Heart left ventricle (tissue), 16 donors: Measurements from ENCODE around the gene ATOH7. TPM values are rescaled to one million over a fixed set of nuclear protein-coding genes. Genes with fewer than 3 reads are reported as not detected.

Source experiments
- ATAC-seq, 4 donors: fragments of 200-7000 bp; cut with Tn5 transposase; one replicate each; pipeline ENCODE4 v1.9.1; 2020 to 2022; ENCODE audit warnings: moderate library complexity in 4 of 4, mild to moderate bottlenecking in 3 of 4, moderate number of reproducible peaks in 1 of 4
- DNase-seq, 5 donors: peaks; one replicate each; pipeline ENCODE4 v3.0.0-alpha.2; 2020
- H3K27ac ChIP-seq, 12 donors: fragments of 200-600 bp; sonication (generic) in 4 of 12; one replicate each; pipeline versions ENCODE4 v1.5.0 to v1.8.0; 2016 to 2022; ENCODE audit warnings: mild to moderate bottlenecking in 2 of 12
- H3K27me3 ChIP-seq, 9 donors: fragments of 200-600 bp; sonication (generic) in 2 of 9; one replicate each; pipeline versions ENCODE4 v1.5.1 to v1.8.0; 2016 to 2022; ENCODE audit warnings: mild to moderate bottlenecking in 3 of 9
- H3K36me3 ChIP-seq, 9 donors: fragments of 200-600 bp; sonication (generic) in 2 of 9; one replicate each; pipeline versions ENCODE4 v1.5.0 to v1.8.0; 2018 to 2022; ENCODE audit warnings: mild to moderate bottlenecking in 2 of 9
- H3K4me1 ChIP-seq, 12 donors: fragments of 200-600 bp; sonication (generic) in 4 of 12; one replicate each; pipeline versions ENCODE4 v1.5.0 to v1.8.0; 2016 to 2022; ENCODE audit warnings: mild to moderate bottlenecking in 3 of 12
- H3K4me3 ChIP-seq, 12 donors: fragments of 200-600 bp; sonication (generic) in 4 of 12; one replicate each; pipeline versions ENCODE4 v1.5.0 to v1.8.0; 2017 to 2022; ENCODE audit warnings: mild to moderate bottlenecking in 9 of 12, moderate library complexity in 4 of 12
- H3K9me3 ChIP-seq, 12 donors: fragments of 200-600 bp; sonication (generic) in 4 of 12; one replicate each; pipeline versions ENCODE4 v1.5.0 to v1.8.0; 2016 to 2022; ENCODE audit warnings: mild to moderate bottlenecking in 1 of 12
- POLR2A ChIP-seq, 2 donors: fragments of 450-650 bp; IDR thresholded peaks; one replicate each; pipeline ENCODE4 v1.6.1; 2017; ENCODE audit warnings: antibody characterized with exemption in 2 of 2, mild to moderate bottlenecking in 2 of 2, moderate library complexity in 2 of 2
- WGBS, 4 donors: extraction: QIAGEN DNeasy Blood & Tissue Kit in 2 of 4; methylation state at CpG; one replicate each; pipeline versions ENCODE4 v1.1.5 to v1.1.7; 2013 to 2018; 5-methylcytosine and 5-hydroxymethylcytosine counted together
- intact Hi-C, 10 donors: fragments of 100-400 bp; cut with DNase I; formaldehyde crosslinking; loops; one replicate each; pipeline versions ENCODE4 v1.11.1 to v1.14.2; 2022
- polyA plus RNA-seq, 2 donors: library from polyadenylated mRNA; stranded (reverse); fragments of 200-250 nt; gene quantifications; one replicate each; pipeline ENCODE4 v1.2.3, GENCODE V29; 2013
- total RNA-seq, 9 donors: library from RNA; depleted of rRNA in 2 of 9; stranded (reverse); fragments of >200 nt in 2 of 9; fragmentation: NEBNext Ultra II Directional in 3 of 9; extraction: Animal tissue kit (Norgen Biotek cat#: 25700) in 3 of 9; gene quantifications; one replicate each; pipeline versions ENCODE4 v1.1.0 to v1.2.4, GENCODE V29; 2016 to 2023
- TF ChIP-seq, protein P1 (sequence below), 12 donors: fragments of 200-600 bp; sonication (generic) in 4 of 12; IDR thresholded peaks; one replicate each; pipeline versions ENCODE4 v1.5.0 to v1.8.0; 2018 to 2022; ENCODE audit warnings: antibody characterized with exemption in 12 of 12, mild to moderate bottlenecking in 5 of 12
- donor health status: ischemic (EF 13 %, LVEDD 7.1; RV severe dilation, severe dysfunction).
- donor health status: healthy with polysubstance abuse.
- donor health status: DM: no; HTN: yes; CAD: no.
- donor health status: DM: no; HTN: no; CAD: no.
- donor health status: ischemic (EF 25% LVEDD 6.9; RV normal size, moderate dysfunction).
- donor health status: ischemic (EF 25% LVEDD 5.7; RV mildly dilated, moderate dysfunction).
- donor health status: healthy.
- donor health status: DM: yes; HTN: yes; CAD: no.
- donor health status: ischemic (EF 35%, LVEDD 5.7; RV mildly dilated, moderate dysfunction).
- donor health status: nonischemic (EF 11% LVEDD 7.7; RV severe dilation, severe dysfunction).
- donor health status: DM: yes; HTN: yes; CAD: no.
- donor health status: PGD.
- donor health status: ischemic (EF 29% LVEDD 5.4; RV normal size, mild dysfunction).
- donor health status: nonischemic (EF 23%, LVEDD 6.1; RV moderate dilation, normal function).

Gene ATOH7
- total and polyA plus RNA-seq, 11 donors: 0.14 to 0.23 TPM; not detected in 9

DNA sequence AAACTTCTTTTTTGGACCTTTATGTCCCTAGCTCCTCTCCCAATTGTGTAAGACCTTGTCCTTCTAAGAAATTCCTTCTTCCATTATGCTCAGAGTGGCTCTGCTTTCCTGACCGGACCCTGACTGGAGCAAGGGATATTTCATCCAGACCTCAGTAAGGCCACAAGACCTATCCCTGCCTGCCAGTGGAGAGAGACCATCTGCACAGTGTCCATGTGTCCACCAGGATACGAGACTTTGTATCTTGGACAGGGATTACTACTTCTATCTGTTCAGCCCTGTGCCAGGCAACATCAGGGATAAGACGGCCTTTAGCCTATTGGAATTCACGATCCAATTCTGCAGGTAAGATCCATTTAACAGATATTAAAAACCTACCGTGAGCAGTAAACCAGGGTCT, 7.2 kb upstream of the ATOH7 start:
- TF ChIP-seq POLR2A (IDR thresholded peaks at IDR 0.05): no peak
- TF ChIP-seq, protein P1, sequence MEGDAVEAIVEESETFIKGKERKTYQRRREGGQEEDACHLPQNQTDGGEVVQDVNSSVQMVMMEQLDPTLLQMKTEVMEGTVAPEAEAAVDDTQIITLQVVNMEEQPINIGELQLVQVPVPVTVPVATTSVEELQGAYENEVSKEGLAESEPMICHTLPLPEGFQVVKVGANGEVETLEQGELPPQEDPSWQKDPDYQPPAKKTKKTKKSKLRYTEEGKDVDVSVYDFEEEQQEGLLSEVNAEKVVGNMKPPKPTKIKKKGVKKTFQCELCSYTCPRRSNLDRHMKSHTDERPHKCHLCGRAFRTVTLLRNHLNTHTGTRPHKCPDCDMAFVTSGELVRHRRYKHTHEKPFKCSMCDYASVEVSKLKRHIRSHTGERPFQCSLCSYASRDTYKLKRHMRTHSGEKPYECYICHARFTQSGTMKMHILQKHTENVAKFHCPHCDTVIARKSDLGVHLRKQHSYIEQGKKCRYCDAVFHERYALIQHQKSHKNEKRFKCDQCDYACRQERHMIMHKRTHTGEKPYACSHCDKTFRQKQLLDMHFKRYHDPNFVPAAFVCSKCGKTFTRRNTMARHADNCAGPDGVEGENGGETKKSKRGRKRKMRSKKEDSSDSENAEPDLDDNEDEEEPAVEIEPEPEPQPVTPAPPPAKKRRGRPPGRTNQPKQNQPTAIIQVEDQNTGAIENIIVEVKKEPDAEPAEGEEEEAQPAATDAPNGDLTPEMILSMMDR (IDR thresholded peaks at IDR 0.05): no peak
- DNase-seq: no peak
- intact Hi-C loops: no loop called here
- Histone ChIP-seq H3K9me3 (no peaks in the 10 kb centered on the region), H3K4me1 (no peaks in the 10 kb centered on the region), H3K27me3 (no peaks in the 10 kb centered on the region), H3K27ac (no peak overlapping the region), H3K36me3 (no peaks in the 10 kb centered on the region), H3K4me3 (no peak overlapping the region)
- no peak for ATAC-seq
- 91 to 96% (median 93%) methylated on average over 5 of the region's 5 CpGs for WGBS, 4 donors

DNA sequence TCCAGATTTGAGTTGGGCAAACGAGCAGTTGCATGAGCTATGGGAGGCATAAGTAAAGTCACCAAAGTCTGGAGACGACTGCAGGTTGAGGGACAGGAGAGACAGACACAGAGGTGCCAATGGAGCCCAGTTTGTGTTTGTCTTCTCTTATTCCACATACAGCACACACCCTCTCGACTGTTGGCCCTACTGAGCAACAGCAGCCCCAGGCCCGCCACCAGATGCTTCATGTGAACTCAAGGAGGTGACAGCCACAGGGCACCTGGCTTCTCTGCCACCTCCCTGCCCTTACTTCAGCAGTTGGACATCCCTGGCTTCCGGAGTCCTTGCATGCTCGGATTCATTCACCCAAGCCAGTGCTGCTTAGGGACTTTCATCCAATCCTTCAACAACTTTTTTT, 6.5 kb upstream of the ATOH7 start:
- 89 to 92% (median 89%) methylated on average over 6 of the region's 6 CpGs for WGBS, 4 donors
- ATAC-seq: no peak
- intact Hi-C loops: no loop called here

DNA sequence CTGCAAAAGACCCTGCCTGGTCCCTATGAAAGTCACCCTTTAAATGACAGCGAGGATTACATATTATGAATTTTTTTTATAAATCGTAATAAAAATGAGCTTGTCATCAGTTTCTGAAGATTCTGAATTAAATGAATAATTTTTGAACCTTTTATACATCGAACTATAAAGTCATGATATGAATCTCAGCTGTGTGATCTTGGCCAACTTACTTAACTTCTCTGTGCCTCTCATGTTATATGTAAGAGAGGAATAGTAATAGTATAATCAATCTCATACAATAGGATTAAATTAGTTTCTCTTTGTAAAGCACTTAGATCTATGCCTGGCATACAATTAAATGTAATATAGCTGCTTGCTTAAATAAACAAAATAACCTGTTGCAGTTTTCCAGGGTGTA, 5.3 kb upstream of the ATOH7 start:
- Histone ChIP-seq H3K27me3 (peaks cover 0 to 2% (median 0%) of the 10 kb centered on the region in 9 donors), H3K4me3 (no peak overlapping the region), H3K9me3 (no peaks in the 10 kb centered on the region), H3K36me3 (no peaks in the 10 kb centered on the region), H3K27ac (no peak overlapping the region), H3K4me1 (no peaks in the 10 kb centered on the region)
- intact Hi-C loops: no loop called here
- no peak for ATAC-seq
- 86 to 91% (median 88%) methylated on average over 3 of the region's 3 CpGs for WGBS, 4 donors
- no peak for DNase-seq
- TF ChIP-seq POLR2A (IDR thresholded peaks at IDR 0.05): no peak
- TF ChIP-seq, protein P1 (IDR thresholded peaks at IDR 0.05): no peak

More for the DNA sequence above, 6.5 kb upstream of the ATOH7 start:
- Histone ChIP-seq H3K27ac (no peak overlapping the region), H3K36me3 (no peaks in the 10 kb centered on the region), H3K4me3 (no peak overlapping the region), H3K4me1 (no peaks in the 10 kb centered on the region), H3K9me3 (no peaks in the 10 kb centered on the region), H3K27me3 (peaks cover 0 to under 1% (median 0%) of the 10 kb centered on the region in 9 donors)
- no peak for TF ChIP-seq POLR2A (IDR thresholded peaks at IDR 0.05)
- TF ChIP-seq, protein P1 (IDR thresholded peaks at IDR 0.05): no peak
- no peak for DNase-seq

DNA sequence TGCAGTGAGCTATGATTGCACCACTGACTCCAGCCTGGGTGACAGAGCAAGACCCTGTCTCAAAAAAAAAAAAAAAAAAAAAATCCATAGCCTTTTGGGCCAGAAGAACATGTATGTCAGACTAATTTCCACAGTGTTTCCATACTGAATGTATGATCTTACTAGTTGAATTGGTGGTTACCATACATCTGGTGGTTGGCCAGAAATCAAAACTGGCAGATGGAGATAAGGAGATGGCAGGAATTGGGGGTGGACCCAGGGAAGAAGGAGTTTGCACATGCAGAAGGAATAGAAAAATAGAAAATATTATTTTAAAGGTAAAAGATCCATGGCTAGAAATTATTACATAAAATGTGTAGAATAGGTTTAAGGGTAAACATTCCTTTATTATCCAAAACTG, 3.7 kb upstream of the ATOH7 start:
- Histone ChIP-seq H3K36me3 (no peaks in the 10 kb centered on the region), H3K4me3 (no peak overlapping the region), H3K27me3 (peaks cover 0 to 8% (median 0%) of the 10 kb centered on the region in 9 donors), H3K27ac (no peak overlapping the region), H3K4me1 (peaks cover 0 to 11% (median 6%) of the 10 kb centered on the region in 12 donors), H3K9me3 (no peaks in the 10 kb centered on the region)
- no peak for ATAC-seq
- intact Hi-C loops: no loop called here
- no peak for TF ChIP-seq POLR2A (IDR thresholded peaks at IDR 0.05)
- TF ChIP-seq, protein P1 (IDR thresholded peaks at IDR 0.05): no peak
- no peak for DNase-seq
